Activated CD8-positive, alpha-beta memory T cell treated with anti-CD3 and anti-CD28 coated beads, Interleukin-2, amount 50 U/mL, for 24 hours (primary cell): ENCODE results near the gene SETDB2.

Experiments
- DNase-seq: peaks from one replicate; pipeline ENCODE4 v3.0.0-alpha.2; 2020; ENCODE audit errors: extremely low read depth

SETDB2 gene

DNA sequence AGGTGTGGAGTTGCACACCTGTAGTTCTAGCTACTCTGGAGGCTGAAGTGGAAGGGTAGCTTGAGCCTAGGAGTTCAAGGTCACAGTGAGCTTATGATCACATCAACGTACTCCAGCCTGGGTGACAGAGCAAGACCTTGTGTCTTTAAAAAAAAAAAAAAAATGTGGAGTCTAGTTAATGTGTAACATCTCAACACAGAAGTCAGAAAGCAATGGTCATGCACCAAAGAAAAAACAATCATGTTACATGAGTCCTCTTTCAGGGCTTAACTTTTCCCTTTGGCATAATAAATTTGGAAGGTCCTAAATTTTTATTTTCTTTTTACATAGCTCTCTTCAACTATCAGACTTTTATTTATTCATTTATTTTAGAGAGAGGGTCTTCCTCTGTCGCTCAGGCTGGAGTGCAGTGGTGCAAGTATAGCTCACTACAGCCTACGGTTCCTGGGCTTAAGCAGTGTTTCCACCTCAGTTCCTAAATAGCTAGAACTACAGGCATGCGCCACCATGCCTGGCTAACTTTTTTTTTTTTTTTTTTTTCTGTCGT, 22.3 kb downstream of the SETDB2 start:
- no peak for DNase-seq

DNA sequence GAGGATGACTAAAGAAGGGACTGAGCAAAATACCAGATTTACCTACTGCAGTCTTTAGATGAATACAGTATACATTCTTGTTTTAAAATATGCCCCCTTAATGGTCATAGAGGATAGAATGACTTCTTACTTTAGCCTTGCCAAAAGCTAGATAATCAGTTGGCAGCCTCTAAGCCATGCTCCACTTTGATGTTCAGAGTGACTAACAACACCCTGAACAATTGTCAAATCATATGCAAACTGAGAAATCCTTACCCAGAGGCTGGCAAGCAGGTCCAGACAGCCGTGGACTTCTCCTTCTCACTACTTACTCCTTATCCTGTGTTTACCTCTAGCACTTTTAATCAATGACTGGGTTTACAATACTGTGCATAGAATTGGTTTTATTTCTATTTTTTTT, 28.1 kb downstream of the SETDB2 start:
- no peak for DNase-seq

DNA sequence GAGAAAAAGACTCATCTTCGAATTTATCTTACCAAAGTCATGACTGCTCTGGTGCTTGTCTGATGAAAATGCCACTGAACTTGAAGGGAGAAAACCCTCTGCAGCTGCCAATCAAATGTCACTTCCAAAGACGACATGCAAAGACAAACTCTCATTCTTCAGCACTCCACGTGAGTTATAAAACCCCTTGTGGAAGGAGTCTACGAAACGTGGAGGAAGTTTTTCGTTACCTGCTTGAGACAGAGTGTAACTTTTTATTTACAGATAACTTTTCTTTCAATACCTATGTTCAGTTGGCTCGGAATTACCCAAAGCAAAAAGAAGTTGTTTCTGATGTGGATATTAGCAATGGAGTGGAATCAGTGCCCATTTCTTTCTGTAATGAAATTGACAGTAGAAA, 32.5 kb downstream of the SETDB2 start:
- DNase-seq, result no peak

DNA sequence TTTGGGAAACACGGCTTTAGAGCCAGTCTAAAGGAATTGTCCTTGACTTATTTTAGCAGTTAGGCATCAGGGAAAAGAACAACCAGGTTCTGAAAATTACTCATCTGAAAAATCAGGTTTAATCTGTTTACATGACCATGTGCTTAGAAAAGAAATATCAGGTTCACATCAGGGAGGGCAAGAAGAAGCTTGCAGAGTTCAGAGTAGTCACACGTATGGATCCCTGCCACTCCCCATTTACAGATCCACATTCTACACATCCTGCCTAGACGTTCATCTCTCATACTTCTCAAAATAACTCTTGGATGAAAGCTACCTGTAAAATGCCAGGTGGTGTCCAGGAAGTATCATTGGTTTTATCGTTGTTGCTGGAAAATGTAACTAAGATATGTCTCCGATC, 37.7 kb downstream of the SETDB2 start:
- no peak for DNase-seq

DNA sequence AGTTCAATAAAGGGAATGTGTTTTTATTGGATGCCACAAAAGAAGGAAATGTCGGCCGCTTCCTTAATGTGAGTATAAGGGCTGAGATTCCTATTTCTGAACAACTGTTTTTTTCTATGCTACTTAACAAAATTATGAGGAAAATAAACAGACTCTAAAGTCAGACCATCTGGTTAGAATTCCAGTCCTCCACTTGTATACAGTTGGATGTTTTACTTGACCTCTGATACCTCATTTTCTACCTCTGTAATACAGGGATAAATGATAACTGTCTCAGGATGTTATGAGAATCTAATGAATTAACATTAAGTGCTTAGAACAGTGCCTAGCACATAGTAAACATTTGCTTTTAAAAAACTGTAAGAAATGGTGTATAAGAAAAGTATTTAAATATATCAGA, 44.5 kb downstream of the SETDB2 start:
- DNase-seq, result no peak

DNA sequence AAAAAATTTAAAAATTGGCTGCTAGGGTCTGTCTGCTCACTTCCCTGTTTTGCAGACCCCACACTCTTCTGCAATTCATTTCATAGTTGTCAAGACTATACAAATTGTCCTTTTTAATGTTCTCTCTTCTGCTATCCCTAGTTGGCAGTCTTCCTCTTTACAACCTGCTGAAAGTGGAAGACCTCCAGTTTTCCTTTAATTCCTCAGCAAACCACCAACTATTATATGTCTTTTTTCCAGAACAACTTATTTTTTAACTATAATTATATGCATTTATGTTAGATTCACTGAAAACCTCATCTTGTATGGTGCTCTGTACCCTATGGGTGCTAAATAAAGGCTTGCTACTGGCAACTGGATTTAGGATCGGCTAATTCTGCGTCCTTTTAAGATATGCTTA, 50.6 kb downstream of the SETDB2 start:
- DNase-seq, result no peak

DNA sequence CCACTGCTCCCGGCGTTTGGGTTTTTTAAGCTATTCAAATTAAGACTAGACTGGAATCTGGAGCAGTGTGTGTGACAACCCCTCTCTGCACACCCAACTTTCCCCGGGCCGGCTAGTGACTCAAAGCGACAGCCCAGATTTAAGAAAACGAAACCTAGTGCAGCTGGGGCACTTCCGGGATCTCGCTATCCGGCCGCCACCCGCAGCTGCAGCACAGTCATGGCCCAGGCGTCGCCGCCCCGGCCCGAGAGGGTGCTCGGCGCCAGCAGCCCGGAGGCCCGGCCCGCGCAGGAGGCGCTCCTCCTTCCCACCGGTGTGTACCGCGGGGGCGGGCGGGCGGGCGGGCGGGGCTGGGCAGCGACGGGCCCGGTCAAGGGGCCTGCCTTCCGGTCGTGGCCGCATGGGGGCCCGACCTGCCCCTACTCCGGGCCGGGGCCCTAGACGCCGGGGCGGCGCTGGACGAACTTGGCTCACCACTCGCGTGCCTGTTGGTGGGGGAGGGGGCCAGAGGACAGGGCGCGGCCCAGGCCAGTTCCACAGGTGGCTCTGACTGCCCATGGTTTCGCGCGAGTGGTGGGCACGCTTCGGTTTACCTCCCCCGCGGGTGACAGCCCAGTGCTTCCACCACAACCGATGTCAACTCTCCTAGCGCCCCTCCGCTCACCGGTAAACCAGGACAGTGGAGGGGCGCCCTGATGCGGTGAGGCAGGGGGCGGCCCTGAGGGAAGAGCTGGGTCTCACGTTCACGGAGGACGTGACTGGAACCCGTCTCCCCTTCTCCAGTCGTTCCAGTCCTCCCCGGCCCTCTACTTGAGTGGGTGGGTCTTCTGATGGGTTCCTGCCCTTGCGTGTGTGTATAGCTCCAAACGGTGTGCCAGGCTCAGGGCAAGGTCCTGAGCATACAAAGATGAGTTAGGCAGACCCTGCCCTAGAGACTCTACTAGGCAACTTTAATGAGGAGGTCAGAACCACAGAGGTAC, 52.0 kb downstream of the SETDB2 start, which contains the start of gene PHF11:
TSS of gene PHF11 (plus strand) at position 171 of the 980 bp plus-strand sequence. CDS start at position 220, 49 bp downstream.
- peak; percentile 73 for DNase-seq

DNA sequence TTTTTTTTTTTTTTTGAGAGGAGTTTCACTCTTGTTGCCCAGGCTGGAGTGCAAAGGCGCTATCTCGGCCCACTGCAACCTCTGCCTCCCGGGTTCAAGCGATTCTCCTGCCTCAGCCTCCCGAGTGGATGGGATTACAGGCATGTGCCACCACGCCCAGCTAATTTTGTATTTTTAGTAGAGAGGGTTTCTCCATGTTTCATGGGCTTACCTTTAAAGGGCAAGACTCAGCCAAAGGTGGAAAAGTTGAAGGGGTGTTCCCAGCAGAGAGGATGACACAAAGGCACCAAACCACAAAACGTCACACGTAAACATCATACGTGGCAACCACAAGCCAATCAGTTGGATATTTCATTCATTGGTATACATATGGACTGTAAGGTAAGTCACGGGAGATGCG, 52.8 kb downstream of the SETDB2 start:
- DNase-seq, result peak; percentile 30

DNA sequence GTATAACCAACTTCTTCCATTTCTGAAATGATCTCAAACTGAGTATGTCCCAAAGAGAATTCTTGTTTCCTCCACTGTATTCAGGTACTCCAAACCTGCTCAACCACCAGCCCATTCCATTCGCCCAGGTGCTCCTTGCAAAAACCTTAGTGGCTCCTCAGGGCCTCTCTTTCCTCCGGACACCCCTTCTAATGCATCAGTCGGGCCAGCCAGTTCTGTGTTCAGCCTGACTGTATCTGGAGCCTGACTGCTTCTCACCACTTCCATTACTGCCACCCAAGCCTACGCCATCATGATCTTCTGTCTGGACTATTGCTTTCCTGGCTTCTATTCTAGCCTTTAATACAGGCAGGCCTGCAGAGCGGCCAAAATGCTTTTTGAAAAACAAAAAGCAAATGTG, 53.2 kb downstream of the SETDB2 start:
- no peak for DNase-seq

DNA sequence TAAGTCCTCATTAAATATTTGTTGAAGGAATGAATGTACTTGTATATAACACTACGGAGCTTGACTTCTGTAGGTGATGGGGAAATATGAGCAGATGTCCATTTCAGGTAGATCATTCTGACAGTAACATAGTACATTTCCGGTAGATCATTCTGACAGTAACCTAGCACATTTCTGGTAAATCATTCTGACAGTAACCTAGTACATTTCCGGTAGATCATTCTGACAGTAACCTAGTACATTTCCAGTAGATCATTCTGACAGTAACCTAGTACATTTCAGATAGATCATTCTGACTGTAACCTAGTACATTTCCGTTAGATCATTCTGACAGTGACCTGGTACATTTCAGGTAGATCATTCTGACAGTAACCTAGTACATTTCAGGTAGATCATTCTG, 54.1 kb downstream of the SETDB2 start:
- no peak for DNase-seq

DNA sequence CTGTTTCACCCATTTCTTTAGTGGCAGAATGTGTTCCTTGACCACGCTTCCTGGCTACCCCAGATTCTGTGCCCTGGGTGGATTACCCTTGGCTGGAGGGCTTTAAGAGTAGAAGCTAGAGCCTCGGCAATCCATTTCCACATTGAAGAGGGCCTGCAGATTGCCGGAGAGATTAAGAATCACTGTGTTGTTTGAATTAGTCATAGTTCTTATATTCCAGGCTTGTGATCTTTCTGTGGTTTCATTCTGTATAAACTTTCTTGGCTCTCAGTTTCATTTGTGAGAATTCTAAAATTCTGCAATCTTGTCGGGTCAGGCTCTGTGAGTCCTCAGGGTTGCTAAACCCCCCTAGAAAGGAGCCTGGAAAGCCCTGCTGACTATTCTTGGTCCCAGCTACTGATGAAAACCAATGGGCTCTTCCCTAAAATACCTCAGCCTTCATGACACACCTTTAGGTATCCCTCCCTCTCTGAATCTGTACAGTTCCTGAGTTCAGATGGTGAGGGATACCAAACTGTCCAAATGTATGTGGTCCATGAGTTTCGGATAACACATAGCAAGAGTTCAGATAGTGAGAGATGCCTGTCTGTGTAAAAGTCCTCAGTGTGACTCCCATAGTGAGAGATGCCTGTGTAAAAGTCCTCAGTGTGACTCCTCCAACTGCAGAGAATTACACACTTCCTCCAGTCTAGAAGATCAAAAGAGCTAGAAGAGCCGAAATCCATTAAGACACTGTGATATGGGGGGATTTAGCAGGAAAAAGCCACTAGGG, 56.0 kb downstream of the SETDB2 start:
- DNase-seq, result no peak

DNA sequence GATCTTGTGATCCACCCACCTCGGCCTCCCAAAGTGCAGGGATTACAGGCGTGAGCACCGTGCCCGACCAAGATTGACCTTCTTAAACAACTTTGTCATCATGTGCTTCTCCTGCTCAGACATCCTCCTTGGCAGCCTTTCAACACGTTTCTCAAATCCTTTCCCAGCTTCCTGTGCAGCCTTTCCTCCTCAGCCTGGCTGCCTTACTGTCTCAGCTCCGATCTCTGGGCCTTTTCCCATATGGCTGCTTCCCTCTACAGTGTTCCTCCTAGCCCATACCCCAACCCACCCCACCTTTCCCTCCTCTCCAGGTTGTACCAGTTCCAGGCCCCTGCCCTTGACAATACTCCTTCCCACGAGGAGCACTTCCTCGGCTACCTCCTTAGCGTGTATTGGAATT, 58.9 kb downstream of the SETDB2 start:
- DNase-seq, result no peak

DNA sequence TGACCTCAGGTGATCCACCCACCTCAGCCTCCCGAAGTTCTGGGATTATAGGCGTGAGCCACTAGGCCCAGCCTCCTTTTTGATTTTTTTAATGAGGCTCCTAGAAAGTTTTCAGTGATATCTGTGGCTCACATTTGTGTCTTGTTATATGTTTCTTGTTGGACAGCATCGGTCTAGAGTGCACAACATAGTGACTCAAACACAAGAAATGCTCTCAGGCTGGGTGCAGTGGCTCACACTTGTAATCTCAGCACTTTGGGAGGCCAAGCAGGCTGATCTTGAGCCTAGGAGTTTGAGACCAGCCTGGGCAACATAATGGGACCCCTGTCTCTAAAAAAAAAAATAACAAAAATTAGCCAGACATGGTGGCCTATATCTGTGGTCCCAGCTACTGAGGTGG, 59.9 kb downstream of the SETDB2 start:
- DNase-seq, result no peak

DNA sequence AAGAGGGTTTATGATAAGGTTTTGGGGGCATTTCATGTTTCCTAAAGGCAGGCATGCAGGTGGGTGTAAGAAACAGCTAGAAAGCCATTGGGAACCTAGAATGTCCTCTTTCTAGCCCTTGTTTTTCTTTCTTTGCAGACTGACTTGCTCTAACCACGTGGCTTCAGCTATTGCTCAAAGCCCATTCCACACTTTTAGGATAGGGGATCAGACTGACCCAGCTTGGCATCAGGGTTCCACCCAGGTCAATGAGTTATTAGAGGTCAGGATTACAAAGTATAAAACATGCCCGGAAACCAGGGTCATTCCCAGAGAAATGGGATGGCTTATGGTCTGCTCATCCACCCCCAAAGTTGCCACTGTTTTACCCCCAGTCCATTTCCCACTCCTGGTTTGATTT, 68.5 kb downstream of the SETDB2 start:
- DNase-seq, result no peak

DNA sequence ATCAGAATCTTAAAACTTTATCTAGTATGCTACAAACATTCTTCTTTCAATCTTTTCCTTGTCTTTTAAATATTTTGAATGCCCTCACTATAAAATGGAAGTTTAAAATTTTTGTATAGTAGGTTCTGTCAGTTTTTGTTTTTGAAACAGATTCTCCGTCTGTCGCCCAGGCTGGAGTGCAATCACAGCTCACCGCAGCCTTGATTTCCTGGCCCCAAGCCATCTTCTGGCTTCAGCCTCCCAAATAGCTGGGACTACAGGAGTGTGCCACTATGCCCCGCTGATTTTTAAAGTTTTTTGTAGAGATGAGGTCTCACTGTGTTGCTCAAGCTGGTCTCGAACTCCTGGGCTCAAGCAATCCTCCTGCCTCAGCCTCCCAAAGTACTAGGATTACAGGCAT, 72.4 kb downstream of the SETDB2 start:
- DNase-seq, result no peak

DNA sequence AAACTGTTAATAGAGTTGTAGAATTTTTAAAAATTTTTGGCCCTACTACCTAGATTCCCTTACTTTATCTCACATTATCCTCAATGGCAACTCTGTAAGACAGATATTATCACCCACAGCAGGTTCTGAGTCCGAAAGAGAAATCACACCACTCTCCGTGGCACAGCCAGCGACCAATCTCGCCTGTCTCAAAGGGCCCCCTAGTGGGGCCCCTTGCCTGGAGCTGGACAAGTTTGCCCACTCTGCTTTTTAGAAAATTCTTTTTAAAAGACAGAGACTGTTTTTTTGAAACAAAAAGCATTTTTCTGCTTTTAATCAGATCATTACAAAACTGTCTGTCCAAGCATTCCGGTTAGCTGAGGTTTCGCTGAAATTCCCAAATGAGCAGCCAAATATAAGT, 73.4 kb downstream of the SETDB2 start:
- DNase-seq, result no peak

DNA sequence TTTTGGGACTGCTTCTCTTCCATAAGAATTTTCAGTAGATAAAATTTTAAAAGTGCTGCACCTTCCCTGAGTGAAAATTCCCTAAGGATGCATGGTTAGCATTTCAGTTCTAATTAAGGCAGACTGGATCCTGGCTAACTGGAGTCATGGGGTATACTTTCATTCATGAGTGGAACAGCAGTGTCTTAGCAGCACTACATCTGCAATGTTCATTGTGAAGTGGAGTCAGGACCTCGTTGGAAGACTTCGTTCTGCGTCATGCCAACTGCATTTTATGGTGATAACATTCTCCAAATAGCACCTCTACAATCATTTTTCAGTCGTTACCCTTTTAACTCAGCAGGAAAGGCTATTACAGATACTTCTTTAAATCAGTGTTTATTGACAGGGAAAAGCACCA, 77.2 kb downstream of the SETDB2 start:
- no peak for DNase-seq

DNA sequence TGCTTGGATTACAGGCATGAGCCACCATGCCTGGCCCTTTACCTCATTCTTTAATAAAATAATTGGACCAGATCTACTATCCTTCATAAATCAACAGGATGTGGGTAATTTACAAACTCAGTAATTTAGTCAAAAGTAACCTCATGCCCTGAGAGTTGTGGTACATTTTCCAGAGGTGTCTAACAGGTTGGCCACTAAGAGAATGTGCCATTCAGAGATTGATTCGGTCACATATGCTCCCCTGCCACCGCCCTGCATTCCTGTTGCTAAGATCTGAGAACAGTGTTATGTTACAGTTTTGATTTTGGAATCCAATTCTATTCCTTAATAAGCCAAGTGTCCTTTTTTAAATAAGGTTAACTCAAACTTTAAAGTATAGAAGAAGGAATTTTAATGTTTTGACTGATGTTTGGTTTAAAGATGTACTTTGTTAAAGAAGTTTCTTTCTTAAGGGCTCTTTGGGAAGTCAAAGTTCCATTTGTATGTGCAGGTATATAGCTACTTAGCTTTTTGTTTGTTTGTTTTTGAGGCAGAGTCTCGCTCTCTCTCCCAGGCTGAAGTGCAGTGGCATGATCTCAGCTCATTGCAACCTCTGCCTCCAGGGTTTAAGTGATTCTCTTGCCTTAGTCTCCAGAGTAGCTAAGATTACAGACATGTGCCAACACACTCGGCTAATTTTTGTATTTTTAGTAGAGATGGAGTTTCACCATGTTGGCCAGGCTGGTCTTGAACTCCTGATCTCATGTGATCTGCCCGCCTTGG, 80.8 kb downstream of the SETDB2 start:
- no peak for DNase-seq

DNA sequence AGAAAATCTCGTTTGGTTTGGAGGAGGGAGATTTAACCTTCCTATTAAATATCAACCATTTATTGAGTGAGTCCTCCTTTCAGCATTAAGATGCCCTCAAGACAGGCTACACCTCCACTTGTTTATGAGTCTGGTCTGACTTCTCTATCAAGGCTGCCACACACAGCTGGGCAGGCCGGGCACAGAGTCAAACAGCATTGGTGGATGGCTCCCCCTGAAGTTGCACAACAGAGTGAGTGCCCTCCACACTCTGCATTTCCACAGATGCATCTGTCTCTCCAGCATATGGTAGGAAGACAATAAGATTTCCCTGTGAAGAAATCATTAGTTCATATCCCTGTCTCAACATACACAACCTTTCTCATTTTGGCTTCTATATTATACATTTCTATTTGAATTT, 83.0 kb downstream of the SETDB2 start:
- DNase-seq, result no peak

DNA sequence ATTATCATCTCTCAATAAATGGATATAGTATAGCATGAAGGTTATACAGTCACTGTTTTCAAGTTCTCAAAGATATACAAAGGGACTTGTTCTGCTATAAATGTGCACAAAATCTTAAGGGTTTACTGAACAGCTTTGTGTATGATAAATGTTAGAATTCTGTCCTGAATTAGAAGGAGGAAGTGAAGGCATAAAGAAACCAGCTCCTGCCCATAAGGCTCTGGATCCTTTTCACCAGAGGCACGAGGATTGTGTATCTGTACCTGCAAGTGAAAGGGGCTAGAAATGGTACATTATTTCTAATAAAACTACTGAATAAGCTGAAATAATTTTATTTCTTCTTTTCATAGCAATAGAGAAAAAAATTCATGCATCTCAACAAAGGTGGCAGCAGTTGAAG, 84.1 kb downstream of the SETDB2 start:
- DNase-seq, result no peak

DNA sequence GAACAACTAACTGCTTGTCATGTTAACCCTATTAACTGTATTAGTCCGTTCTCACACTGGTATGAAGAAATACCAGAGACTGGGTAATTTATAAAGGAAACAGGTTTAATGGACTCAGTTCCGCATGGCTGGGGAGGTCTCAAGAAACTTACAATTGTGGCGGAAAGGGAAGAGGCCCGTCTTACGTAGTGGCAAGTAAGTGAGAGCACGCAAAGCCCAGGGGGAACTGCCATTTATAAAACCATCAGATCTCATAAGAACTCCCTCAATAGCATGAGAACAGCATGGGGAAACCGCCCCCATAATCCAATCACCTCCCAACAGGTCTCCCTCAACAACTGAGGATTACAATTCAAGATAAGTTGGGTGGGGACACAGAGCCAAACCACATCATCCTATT, 86.4 kb downstream of the SETDB2 start:
- no peak for DNase-seq

DNA sequence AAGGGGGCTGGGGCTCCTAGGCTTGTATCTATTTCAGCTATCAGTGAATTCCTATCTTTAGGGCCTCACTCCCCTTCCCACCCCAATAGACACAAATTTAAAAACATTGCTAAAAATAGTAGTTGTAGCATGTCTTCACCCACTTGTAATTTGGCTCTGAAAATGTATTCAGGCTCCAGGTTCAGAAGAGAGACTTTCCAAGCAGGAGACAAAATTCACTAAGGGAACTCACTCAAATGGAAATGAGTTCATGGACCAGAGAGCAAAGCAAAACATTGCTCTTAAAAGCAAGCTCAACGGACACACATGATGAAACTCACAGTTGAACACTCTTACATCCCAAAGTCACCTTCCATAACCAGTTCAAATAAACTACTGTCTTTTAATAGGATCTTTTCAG, 88.5 kb downstream of the SETDB2 start:
- DNase-seq, result no peak
